22Rv1 (cell line): Measurements from ENCODE around the gene IFNE.

Source experiments
- CTCF ChIP-seq: fragments of 450-650 bp; IDR thresholded peaks from 2 replicates; pipeline ENCODE4 v1.5.1; 2017; ENCODE audit warnings: mild to moderate bottlenecking
- ZFX ChIP-seq: fragments of 450-650 bp; IDR thresholded peaks from 2 replicates; pipeline ENCODE4 v1.6.1; 2017; ENCODE audit warnings: antibody characterized with exemption, borderline replicate concordance

- TF ChIP-seq CTCF: no peak
- TF ChIP-seq ZFX: no peak
These were observed 42.2 kb upstream of the IFNE start for GRCh38 chr9:21524099-21524830.
